Lower leg skin (tissue), 4 donors: Measurements from ENCODE around the gene NLGN4X. TPM values are rescaled to one million over a fixed set of nuclear protein-coding genes. Genes with fewer than 3 reads are reported as not detected.

Experiments
- DNase-seq, 2 donors: peaks; one replicate each; pipeline ENCODE4 v3.0.0-alpha.2; 2019; ENCODE audit warnings: low spot score in 2 of 2
- H3K4me3 ChIP-seq: fragments of 200-600 bp; sonication (generic); 2 replicates; pipeline ENCODE4 v1.5.1; 2017; ENCODE audit warnings: mild to moderate bottlenecking, low read depth; ENCODE audit not compliant: poor library complexity, severe bottlenecking
- CTCF ChIP-seq, 3 donors: fragments of 450-650 bp; IDR thresholded peaks; one replicate each; pipeline ENCODE4 v1.5.1; 2016; ENCODE audit warnings: antibody characterized with exemption in 3 of 3, mild to moderate bottlenecking in 3 of 3, moderate library complexity in 2 of 3
- POLR2A ChIP-seq, 2 donors: fragments of 450-650 bp; IDR thresholded peaks; one replicate each; pipeline ENCODE4 v1.6.1; 2016 to 2017; ENCODE audit warnings: antibody characterized with exemption in 2 of 2, mild to moderate bottlenecking in 1 of 2, moderate library complexity in 1 of 2
- WGBS, 2 donors: methylation state at CpG; one replicate each; pipeline ENCODE4 v1.1.5; 2018; 5-methylcytosine and 5-hydroxymethylcytosine counted together
- intact Hi-C: fragments of 100-400 bp; cut with DNase I; formaldehyde crosslinking; loops from one replicate; pipeline ENCODE4 v1.15.0; 2023; ENCODE audit warnings: low total_unique reads
- total RNA-seq, 4 donors: library from RNA; depleted of rRNA; stranded (reverse); fragments of >200 nt; gene quantifications; one replicate each; pipeline ENCODE4 v1.1.0, GENCODE V29; 2016

The NLGN4X gene
- total RNA-seq, 4 donors from 2014 or later: 0.17 to 2.2 (median 0.72) TPM

GRCh38 chrX:5857232-5857631, 371.4 kb downstream of the NLGN4X start:
- no peak overlapping the region for H3K4me3 ChIP-seq
- TF ChIP-seq POLR2A (IDR thresholded peaks at IDR 0.05) (no peak), CTCF (IDR thresholded peaks at IDR 0.05) (no peak)
- 67 to 70% methylated on average over 6 of the region's 6 CpGs for WGBS, 2 donors
- no peak for DNase-seq
- intact Hi-C loops: no loop called here

GRCh38 chrX:5852941-5853340, 375.7 kb downstream of the NLGN4X start:
- 43 to 44% methylated on average over 2 of the region's 2 CpGs for WGBS, 2 donors
- no peak for DNase-seq
- H3K4me3 ChIP-seq: no peak overlapping the region
- TF ChIP-seq CTCF (IDR thresholded peaks at IDR 0.05) (no peak), POLR2A (IDR thresholded peaks at IDR 0.05) (no peak)
- intact Hi-C loops: no loop called here

- intact Hi-C loops: no loop called here
- 56 to 84% methylated on average over 2 of the region's 2 CpGs for WGBS, 2 donors
These were observed 386.1 kb downstream of the NLGN4X start for GRCh38 chrX:5842601-5843000.

More at GRCh38 chrX:5842601-5843000, 386.1 kb downstream of the NLGN4X start:
- no peak for DNase-seq
- TF ChIP-seq POLR2A (IDR thresholded peaks at IDR 0.05) (no peak), CTCF (IDR thresholded peaks at IDR 0.05) (no peak)
- H3K4me3 ChIP-seq: no peak overlapping the region
